HG03460 (cell line): ENCODE data around the gene GRB7.
"Not testable (repeated sequence)": the region's sequence is repeated elsewhere in the genome, so short reads cannot be mapped to it uniquely, and the experiment has no call there.

ENCODE experiments used
- ATAC-seq: cut with Tn5 transposase; IDR thresholded peaks from one replicate; pipeline ENCODE4 v1.9.1; 2021; ENCODE audit not compliant: unreplicated experiment

GRB7 gene

GRCh38 chr17:39737760-39738567 is at the start of gene GRB7:
TSS of gene GRB7 (plus strand) at chr17:39737938. CDS start at chr17:39742302, 4,364 bp downstream.
- no peak for ATAC-seq

- no peak for ATAC-seq
These were observed 49.3 kb upstream of the GRB7 start for GRCh38 chr17:39688475-39688835.

GRCh38 chr17:39688945-39689344 is 48.8 kb upstream of the GRB7 start:
- no peak for ATAC-seq

- ATAC-seq = no peak
These were observed 43.1 kb upstream of the GRB7 start for GRCh38 chr17:39694593-39694992.

GRCh38 chr17:39695089-39695474 is 42.7 kb upstream of the GRB7 start:
- ATAC-seq = no peak

- ATAC-seq = no peak
These were observed 41.0 kb upstream of the GRB7 start for GRCh38 chr17:39696731-39697130.

- ATAC-seq = no peak
These were observed 39.8 kb upstream of the GRB7 start for GRCh38 chr17:39697961-39698360.

- ATAC-seq = not testable (repeated sequence)
These were observed 38.5 kb upstream of the GRB7 start for GRCh38 chr17:39699157-39699817.

- ATAC-seq = no peak
These were observed 38.0 kb upstream of the GRB7 start, which contains the start of gene ERBB2 for GRCh38 chr17:39699818-39700147. TSS of gene ERBB2 (plus strand) at chr17:39700064. CDS start at chr17:39700239, 175 bp downstream.

GRCh38 chr17:39700148-39700987 is 37.4 kb upstream of the GRB7 start:
- no peak for ATAC-seq

- ATAC-seq = no peak
These were observed 36.5 kb upstream of the GRB7 start for GRCh38 chr17:39701012-39701783.

- ATAC-seq = no peak
These were observed 35.8 kb upstream of the GRB7 start for GRCh38 chr17:39701784-39702422.

GRCh38 chr17:39702901-39703893 is 34.5 kb upstream of the GRB7 start:
- ATAC-seq = no peak

- ATAC-seq = no peak
These were observed 33.8 kb upstream of the GRB7 start for GRCh38 chr17:39703913-39704312.

- no peak for ATAC-seq
These were observed 32.8 kb upstream of the GRB7 start for GRCh38 chr17:39704821-39705551.

- ATAC-seq = no peak
These were observed 31.9 kb upstream of the GRB7 start for GRCh38 chr17:39705786-39706348.

GRCh38 chr17:39706383-39706782 is 31.4 kb upstream of the GRB7 start:
- no peak for ATAC-seq

GRCh38 chr17:39706921-39707337 is 30.8 kb upstream of the GRB7 start:
- ATAC-seq = no peak
